Adrenal gland (tissue), 12 donors: ENCODE results near the gene PCSK9. TPM values are rescaled to one million over a fixed set of nuclear protein-coding genes. Genes with fewer than 3 reads are reported as not detected.

Source experiments
- DNase-seq, 7 donors: peaks; one replicate each; pipeline ENCODE4 v3.0.0-alpha.2; 2019 to 2020
- H3K27ac ChIP-seq, 5 donors: fragments of 200-600 bp; sonication (generic) in 4 of 5; 1 replicate in 3 of 5; 2 replicates in 2 of 5; pipeline versions ENCODE4 v1.5.1 to v1.8.0; 2016 to 2020; ENCODE audit warnings: mild to moderate bottlenecking in 1 of 5
- H3K27me3 ChIP-seq: fragments of 200-600 bp; 2 replicates; pipeline ENCODE4 v1.8.0; 2021
- H3K36me3 ChIP-seq, 2 donors: fragments of 200-600 bp; replicated peaks in 1 of 2; 1 replicate in 1 of 2; 2 replicates in 1 of 2; pipeline versions ENCODE4 v1.5.1 to v1.8.0; 2018 to 2022
- H3K4me1 ChIP-seq, 2 donors: fragments of 200-600 bp; replicated peaks in 1 of 2; 1 replicate in 1 of 2; 2 replicates in 1 of 2; pipeline versions ENCODE4 v1.5.1 to v1.8.0; 2018 to 2021
- H3K4me3 ChIP-seq, 4 donors: fragments of 200-600 bp; sonication (generic) in 3 of 4; one replicate each; pipeline ENCODE4 v1.5.1; 2016 to 2018
- H3K9me3 ChIP-seq, 3 donors: fragments of 200-600 bp; sonication (generic) in 1 of 3; replicated peaks in 1 of 3; 1 replicate in 2 of 3; 2 replicates in 1 of 3; pipeline versions ENCODE4 v1.5.1 to v1.8.0; 2016 to 2021
- POLR2A ChIP-seq, 2 donors: fragments of 450-650 bp; IDR thresholded peaks; one replicate each; pipeline ENCODE4 v1.6.1; 2017; ENCODE audit warnings: antibody characterized with exemption in 2 of 2, mild to moderate bottlenecking in 2 of 2, moderate library complexity in 1 of 2
- WGBS, 4 donors: extraction: QIAGEN DNeasy Blood & Tissue Kit in 2 of 4; methylation state at CpG; one replicate each; pipeline versions ENCODE4 v1.1.5 to v1.1.7; 2013 to 2017; 5-methylcytosine and 5-hydroxymethylcytosine counted together
- intact Hi-C, 2 donors: fragments of 100-400 bp; cut with DNase I; formaldehyde crosslinking; loops; one replicate each; pipeline versions ENCODE4 v1.14.1 to v1.15.0; 2022 to 2023
- polyA plus RNA-seq, 3 donors: library from polyadenylated mRNA; stranded (reverse); fragments of 200-250 nt in 2 of 3; fragments of 350-450 nt in 1 of 3; fragmentation: Illumina TruSeq in 1 of 3; extraction: RNeasy Lipid Tissue Mini Kit (QIAGEN cat#74804) in 1 of 3; gene quantifications; one replicate each; pipeline ENCODE4 v1.2.3, GENCODE V29; 2013 to 2014
- total RNA-seq, 9 donors: library from RNA; depleted of rRNA in 4 of 9; stranded (reverse); fragments of >200 nt in 4 of 9; fragments of 120-200 nt in 1 of 9; fragmentation: NEBNext Ultra II Directional in 1 of 9; extraction: Animal tissue kit (Norgen Biotek cat#: 25700) in 1 of 9; gene quantifications; one replicate each; pipeline versions ENCODE4 v1.1.0 to v1.2.4, GENCODE V29; 2013 to 2023
- TF ChIP-seq, protein P1 (sequence below), 6 experiments: fragments of 450-650 bp in 4 of 6; fragments of 200-600 bp in 2 of 6; sonication (generic) in 1 of 6; IDR thresholded peaks; 1 replicate in 5 of 6; 2 replicates in 1 of 6; pipeline versions ENCODE4 v1.5.1 to v1.8.0; 2016 to 2021; ENCODE audit warnings: antibody characterized with exemption in 6 of 6, mild to moderate bottlenecking in 2 of 6, moderate library complexity in 1 of 6
- donor health status: healthy with polysubstance abuse.
- donor health status: Bipolar disorder and iron deficiency.
- donor health status: DM: yes; HTN: yes; CAD: no.
- donor health status: DM: no; HTN: no; CAD: no.
- donor health status: DM: no; HTN: no; CAD: no.
- donor health status: DM: yes; HTN: yes; CAD: no.

The PCSK9 gene
- total and polyA plus RNA-seq, 12 donors, result 0.10 to 1.4 (median 0.30) TPM; not detected in 1

GRCh38 chr1:55061706-55062321 is 22.5 kb downstream of the PCSK9 start:
- no peaks in the 10 kb centered on the region for H3K27me3 ChIP-seq
- peaks cover 0 to 8% of the 10 kb centered on the region in 2 donors for H3K4me1 ChIP-seq
- no peaks in the 10 kb centered on the region for H3K9me3 ChIP-seq
- TF ChIP-seq, protein P1, sequence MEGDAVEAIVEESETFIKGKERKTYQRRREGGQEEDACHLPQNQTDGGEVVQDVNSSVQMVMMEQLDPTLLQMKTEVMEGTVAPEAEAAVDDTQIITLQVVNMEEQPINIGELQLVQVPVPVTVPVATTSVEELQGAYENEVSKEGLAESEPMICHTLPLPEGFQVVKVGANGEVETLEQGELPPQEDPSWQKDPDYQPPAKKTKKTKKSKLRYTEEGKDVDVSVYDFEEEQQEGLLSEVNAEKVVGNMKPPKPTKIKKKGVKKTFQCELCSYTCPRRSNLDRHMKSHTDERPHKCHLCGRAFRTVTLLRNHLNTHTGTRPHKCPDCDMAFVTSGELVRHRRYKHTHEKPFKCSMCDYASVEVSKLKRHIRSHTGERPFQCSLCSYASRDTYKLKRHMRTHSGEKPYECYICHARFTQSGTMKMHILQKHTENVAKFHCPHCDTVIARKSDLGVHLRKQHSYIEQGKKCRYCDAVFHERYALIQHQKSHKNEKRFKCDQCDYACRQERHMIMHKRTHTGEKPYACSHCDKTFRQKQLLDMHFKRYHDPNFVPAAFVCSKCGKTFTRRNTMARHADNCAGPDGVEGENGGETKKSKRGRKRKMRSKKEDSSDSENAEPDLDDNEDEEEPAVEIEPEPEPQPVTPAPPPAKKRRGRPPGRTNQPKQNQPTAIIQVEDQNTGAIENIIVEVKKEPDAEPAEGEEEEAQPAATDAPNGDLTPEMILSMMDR (IDR thresholded peaks at IDR 0.05), result no peak
- no peak for TF ChIP-seq POLR2A (IDR thresholded peaks at IDR 0.05)
- intact Hi-C loops, result no loop called here
- WGBS, 4 donors, result 77 to 93% (median 84%) methylated on average over 4 of the region's 4 CpGs
- H3K27ac ChIP-seq, result no peak overlapping the region
- no peak for DNase-seq
- H3K4me3 ChIP-seq, result no peak overlapping the region
- H3K36me3 ChIP-seq, result no peaks in the 10 kb centered on the region

GRCh38 chr1:55062801-55063576 is 23.6 kb downstream of the PCSK9 start:
- intact Hi-C loops, result no loop called here
- 91 to 93% (median 92%) methylated on average over 6 to 29 of the region's 29 CpGs for WGBS, 4 donors
- Histone ChIP-seq H3K27me3 (no peaks in the 10 kb centered on the region), H3K4me1 (peaks cover 0 to 8% of the 10 kb centered on the region in 2 donors), H3K4me3 (no peak overlapping the region), H3K9me3 (no peaks in the 10 kb centered on the region), H3K27ac (no peak overlapping the region), H3K36me3 (no peaks in the 10 kb centered on the region)
- no peak for DNase-seq
- TF ChIP-seq, protein P1 (IDR thresholded peaks at IDR 0.05), result no peak
- no peak for TF ChIP-seq POLR2A (IDR thresholded peaks at IDR 0.05)

DNA sequence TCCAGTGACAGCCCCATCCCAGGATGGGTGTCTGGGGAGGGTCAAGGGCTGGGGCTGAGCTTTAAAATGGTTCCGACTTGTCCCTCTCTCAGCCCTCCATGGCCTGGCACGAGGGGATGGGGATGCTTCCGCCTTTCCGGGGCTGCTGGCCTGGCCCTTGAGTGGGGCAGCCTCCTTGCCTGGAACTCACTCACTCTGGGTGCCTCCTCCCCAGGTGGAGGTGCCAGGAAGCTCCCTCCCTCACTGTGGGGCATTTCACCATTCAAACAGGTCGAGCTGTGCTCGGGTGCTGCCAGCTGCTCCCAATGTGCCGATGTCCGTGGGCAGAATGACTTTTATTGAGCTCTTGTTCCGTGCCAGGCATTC is 24.2 kb downstream of the PCSK9 start:
- 67 to 93% (median 86%) methylated on average over 1 to 9 of the region's 9 CpGs for WGBS, 4 donors
- no peak for DNase-seq
- H3K9me3 ChIP-seq, result no peaks in the 10 kb centered on the region
- peaks cover 0 to 4% of the 10 kb centered on the region in 2 donors for H3K36me3 ChIP-seq
- H3K4me3 ChIP-seq, result no peak overlapping the region
- H3K27me3 ChIP-seq, result no peaks in the 10 kb centered on the region
- H3K4me1 ChIP-seq, result peaks cover 0 to 8% of the 10 kb centered on the region in 2 donors
- no peak for TF ChIP-seq POLR2A (IDR thresholded peaks at IDR 0.05)
- TF ChIP-seq, protein P1 (IDR thresholded peaks at IDR 0.05), result no peak
- intact Hi-C loops, result no loop called here
- H3K27ac ChIP-seq, result no peak overlapping the region

DNA sequence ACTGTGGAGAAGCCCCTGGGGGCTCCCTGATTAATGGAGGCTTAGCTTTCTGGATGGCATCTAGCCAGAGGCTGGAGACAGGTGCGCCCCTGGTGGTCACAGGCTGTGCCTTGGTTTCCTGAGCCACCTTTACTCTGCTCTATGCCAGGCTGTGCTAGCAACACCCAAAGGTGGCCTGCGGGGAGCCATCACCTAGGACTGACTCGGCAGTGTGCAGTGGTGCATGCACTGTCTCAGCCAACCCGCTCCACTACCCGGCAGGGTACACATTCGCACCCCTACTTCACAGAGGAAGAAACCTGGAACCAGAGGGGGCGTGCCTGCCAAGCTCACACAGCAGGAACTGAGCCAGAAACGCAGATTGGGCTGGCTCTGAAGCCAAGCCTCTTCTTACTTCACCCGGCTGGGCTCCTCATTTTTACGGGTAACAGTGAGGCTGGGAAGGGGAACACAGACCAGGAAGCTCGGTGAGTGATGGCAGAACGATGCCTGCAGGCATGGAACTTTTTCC is 24.8 kb downstream of the PCSK9 start:
- Histone ChIP-seq H3K9me3 (no peaks in the 10 kb centered on the region), H3K4me1 (peaks cover 0 to 8% of the 10 kb centered on the region in 2 donors), H3K27me3 (no peaks in the 10 kb centered on the region), H3K27ac (no peak overlapping the region), H3K36me3 (peaks cover 0 to 10% of the 10 kb centered on the region in 2 donors), H3K4me3 (no peak overlapping the region)
- 61 to 68% (median 65%) methylated on average over 9 to 12 of the region's 12 CpGs for WGBS, 4 donors
- TF ChIP-seq POLR2A (IDR thresholded peaks at IDR 0.05), result no peak
- TF ChIP-seq, protein P1 (IDR thresholded peaks at IDR 0.05), result no peak
- intact Hi-C loops, result no loop called here
- DNase-seq, result no peak
